GM23248 (cell line): ENCODE measurements around the gene TBRG4.

Experiments
- EZH2 ChIP-seq: fragments of 200-600 bp; sonication (generic); IDR thresholded peaks from 2 replicates; pipeline ENCODE4 v1.6.1; 2018; ENCODE audit warnings: antibody characterized with exemption, mild to moderate bottlenecking; ENCODE audit not compliant: insufficient read depth, poor library complexity, severe bottlenecking
- EZH2phosphoT487 ChIP-seq: fragments of 200-600 bp; sonication (generic); IDR thresholded peaks from 2 replicates; pipeline ENCODE4 v1.6.1; 2018; ENCODE audit warnings: antibody characterized with exemption, moderate library complexity, mild to moderate bottlenecking, low read depth; ENCODE audit not compliant: insufficient read depth

- TF ChIP-seq EZH2 (no peak), EZH2phosphoT487 (no peak)
Measured at GRCh38 chr7:45150199-45150598, 38.7 kb upstream of the TBRG4 start.
